A549 treated with GW870086 at 1 μM for 4 hours (cell line): ENCODE results near the gene CD300C. TPM values are rescaled to one million over a fixed set of nuclear protein-coding genes. Genes with fewer than 3 reads are reported as not detected.

Source experiments
- total RNA-seq: library from RNA; stranded (reverse); fragments of 200-300 nt; extraction: Qiagen RNA extraction; gene quantifications from 5 replicates; pipeline ENCODE4 v1.2.3, GENCODE V29; 2022; ENCODE audit warnings: low read depth

CD300C gene
- 0.18 to 0.35 TPM (median 0.22 TPM) in 5 replicates for total RNA-seq

GRCh38 chr17:74545843-74546230 is at the start of gene CD300C:
Gene CD300C (minus strand): TSS chr17:74546115. CDS start chr17:74545782, 333 bp downstream.

GRCh38 chr17:74592087-74592990 is 46.4 kb upstream of the CD300C start, which contains the start of gene CD300LD:
Gene CD300LD (minus strand): TSS chr17:74592283. CDS start chr17:74592202, 81 bp downstream.

GRCh38 chr17:74567397-74567796 is 21.5 kb upstream of the CD300C start, which contains the start of gene CD300H:
Gene CD300H (minus strand): TSS chr17:74567509.

GRCh38 chr17:74531231-74531761 is 14.6 kb downstream of the CD300C start, which contains the start of gene CD300LB:
Gene CD300LB (minus strand): TSS chr17:74531475. CDS start chr17:74531350, 125 bp downstream.

Other genes starting within 250 kb of the CD300C start
- 0.03 to 0.08 TPM in 2 of 5 replicates, not detected in the others for gene KIF19, start 219.9 kb downstream of the CD300C start, total RNA-seq
- gene BTBD17, start 184.2 kb downstream of the CD300C start, total RNA-seq = not detected in 5 replicates
- not detected in 5 replicates for gene GPR142, start 178.6 kb downstream of the CD300C start, total RNA-seq
- gene GPRC5C, start 114.0 kb downstream of the CD300C start, total RNA-seq = 51.5 to 76.5 TPM (median 69.0 TPM) in 5 replicates
- not detected in 5 replicates for gene CD300A, start 79.5 kb downstream of the CD300C start, total RNA-seq
- gene CD300LB, start 14.6 kb downstream of the CD300C start, total RNA-seq = 0.05 to 0.17 TPM (median 0.10 TPM) in 4 of 5 replicates, not detected in the other
- gene CD300H, start 21.4 kb upstream of the CD300C start, total RNA-seq = 0.29 to 1.9 TPM (median 0.50 TPM) in 5 replicates
- not detected in 5 replicates for gene CD300LD, start 46.2 kb upstream of the CD300C start, total RNA-seq
- gene CD300E, start 77.6 kb upstream of the CD300C start, total RNA-seq = not detected in 5 replicates
- gene CD300LF, start 166.8 kb upstream of the CD300C start, total RNA-seq = not detected in 5 replicates
- gene RAB37, start 191.1 kb upstream of the CD300C start, total RNA-seq = 1.1 to 1.4 TPM (median 1.3 TPM) in 5 replicates
- gene NHERF1, start 202.5 kb upstream of the CD300C start, total RNA-seq = 34.8 to 45.4 TPM (median 44.6 TPM) in 5 replicates
- gene NAT9, start 230.2 kb upstream of the CD300C start, total RNA-seq = 46.7 to 62.2 TPM (median 56.4 TPM) in 5 replicates